GM23338 (cell line): ENCODE results near the gene DTNBP1. TPM values are rescaled to one million over a fixed set of nuclear protein-coding genes. Genes with fewer than 3 reads are reported as not detected.

Experiments used
- ATAC-seq: fragments of 200-7000 bp; cut with Tn5 transposase; 3 replicates; pipeline ENCODE4 v1.9.1; 2020
- DNase-seq: peaks from one replicate; pipeline ENCODE4 v3.0.0-alpha.2; 2015; ENCODE audit warnings: low spot score
- H2AFZ ChIP-seq: fragments of 200-600 bp; sonication (generic); 2 replicates; pipeline ENCODE4 v1.8.0; 2016; ENCODE audit warnings: antibody characterized with exemption, mild to moderate bottlenecking, moderate library complexity
- H3F3A ChIP-seq: fragments of 200-600 bp; sonication (generic); replicated peaks from 2 replicates; pipeline ENCODE4 v1.8.0; 2017; ENCODE audit warnings: antibody characterized with exemption, mixed run types, low read depth
- H3K27ac ChIP-seq: fragments of 200-600 bp; sonication (generic); 2 replicates; pipeline ENCODE4 v1.6.1; 2016; ENCODE audit warnings: low read depth
- H3K27me3 ChIP-seq: fragments of 200-600 bp; sonication (generic); 2 replicates; pipeline ENCODE4 v1.8.0; 2016; ENCODE audit warnings: mild to moderate bottlenecking, mixed run types, moderate library complexity; ENCODE audit not compliant: insufficient read depth
- H3K36me3 ChIP-seq: fragments of 200-600 bp; sonication (generic); 2 replicates; pipeline ENCODE4 v1.8.0; 2016; ENCODE audit warnings: mild to moderate bottlenecking; ENCODE audit not compliant: insufficient read depth
- H3K4me1 ChIP-seq: fragments of 200-600 bp; sonication (generic); 2 replicates; pipeline ENCODE4 v1.8.0; 2016; ENCODE audit warnings: mild to moderate bottlenecking, moderate library complexity; ENCODE audit not compliant: insufficient read depth
- H3K4me2 ChIP-seq: fragments of 200-600 bp; sonication (generic); 2 replicates; pipeline ENCODE4 v1.7.1; 2017; ENCODE audit warnings: mixed run types
- H3K4me3 ChIP-seq: fragments of 200-600 bp; sonication (generic); 2 replicates; pipeline ENCODE4 v1.6.1; 2016; ENCODE audit warnings: mixed run types
- H3K79me2 ChIP-seq: fragments of 200-600 bp; sonication (generic); replicated peaks from 2 replicates; pipeline ENCODE4 v1.8.0; 2017; ENCODE audit warnings: mild to moderate bottlenecking; ENCODE audit not compliant: insufficient read depth
- H3K9me2 ChIP-seq: fragments of 200-600 bp; sonication (generic); 2 replicates; pipeline ENCODE4 v1.8.0; 2017; ENCODE audit not compliant: insufficient read depth
- H4K20me1 ChIP-seq: fragments of 200-600 bp; sonication (generic); replicated peaks from 2 replicates; pipeline ENCODE4 v1.8.0; 2017; ENCODE audit warnings: mild to moderate bottlenecking; ENCODE audit not compliant: insufficient read depth
- H3K27ac Mint-ChIP-seq: 2 replicates; pipeline ENCODE4 v1.8.0; 2020; ENCODE audit warnings: inconsistent platforms, mild to moderate bottlenecking, moderate library complexity, mixed read lengths
- H3K27me3 Mint-ChIP-seq: 3 replicates; pipeline ENCODE4 v1.8.0; 2022; ENCODE audit warnings: low read depth, mild to moderate bottlenecking, moderate library complexity, mixed read lengths, inconsistent platforms; ENCODE audit not compliant: insufficient read depth, poor library complexity
- H3K36me3 Mint-ChIP-seq: 3 replicates; pipeline ENCODE4 v1.8.0; 2021; ENCODE audit warnings: low read depth, mild to moderate bottlenecking, inconsistent platforms, moderate library complexity, mixed read lengths
- H3K4me1 Mint-ChIP-seq: 3 replicates; pipeline ENCODE4 v1.8.0; 2020; ENCODE audit warnings: mild to moderate bottlenecking, inconsistent platforms, mixed read lengths
- H3K4me3 Mint-ChIP-seq: 3 replicates; pipeline ENCODE4 v1.8.0; 2021; ENCODE audit warnings: moderate library complexity, mild to moderate bottlenecking, inconsistent platforms, mixed read lengths
- H3K9me3 Mint-ChIP-seq: 3 replicates; pipeline ENCODE4 v1.8.0; 2020; ENCODE audit warnings: moderate library complexity, mild to moderate bottlenecking, inconsistent platforms, mixed read lengths
- CREB1 ChIP-seq: fragments of 250-450 bp; sonication (Bioruptor Pico); IDR thresholded peaks from 2 replicates; pipeline ENCODE4 v1.5.0; 2020; ENCODE audit warnings: low read depth, mild to moderate bottlenecking, moderate library complexity
- EZH2 ChIP-seq: fragments of 200-600 bp; sonication (generic); IDR thresholded peaks from one replicate; pipeline ENCODE4 v1.8.0; 2017; ENCODE audit warnings: antibody characterized with exemption, mild to moderate bottlenecking, low read depth; ENCODE audit not compliant: unreplicated experiment
- EZH2phosphoT487 ChIP-seq: fragments of 200-600 bp; sonication (generic); IDR thresholded peaks from one replicate; pipeline ENCODE4 v1.8.1; 2018; ENCODE audit warnings: antibody characterized with exemption; ENCODE audit not compliant: unreplicated experiment
- JUNB ChIP-seq: IDR thresholded peaks from one replicate; pipeline ENCODE4 v1.6.1; 2016; ENCODE audit warnings: antibody characterized with exemption; ENCODE audit not compliant: unreplicated experiment
- POLR2AphosphoS5 ChIP-seq: IDR thresholded peaks from 2 replicates; pipeline ENCODE4 v1.6.1; 2016; ENCODE audit warnings: antibody characterized with exemption, low read depth
- STAT1 ChIP-seq: IDR thresholded peaks from one replicate; pipeline ENCODE4 v1.6.1; 2016; ENCODE audit warnings: antibody characterized with exemption; ENCODE audit not compliant: unreplicated experiment
- ZNF114 ChIP-seq: fragments of 250-450 bp; sonication (Bioruptor Pico); IDR thresholded peaks from 2 replicates; pipeline ENCODE4 v1.5.0; 2020; ENCODE audit warnings: mild to moderate bottlenecking, moderate library complexity
- polyA plus RNA-seq: library from polyadenylated mRNA; unstranded; fragments of >200 nt; fragmentation: Nextera tagmentation; extraction: Ambion mirVana; gene quantifications from 2 replicates; pipeline ENCODE4 v1.2.1, GENCODE V29; 2016
- total RNA-seq: library from RNA; depleted of rRNA; stranded (reverse); fragments of >200 nt; shearing (Covaris generic); gene quantifications from 2 replicates; pipeline ENCODE4 v1.2.3, GENCODE V29; 2014
- TF ChIP-seq, protein P1 (sequence below): IDR thresholded peaks from 2 replicates; pipeline ENCODE4 v1.6.1; 2016; ENCODE audit warnings: antibody characterized with exemption
- TF ChIP-seq, protein P2 (sequence below): IDR thresholded peaks from one replicate; pipeline ENCODE4 v1.6.1; 2018; ENCODE audit warnings: antibody characterized with exemption; ENCODE audit not compliant: unreplicated experiment
- TF ChIP-seq, protein P3 (sequence below), 2 experiments: fragments of 200-600 bp in 1 of 2; sonication (generic) in 1 of 2; conservative IDR thresholded peaks; 2 replicates each; pipeline versions ENCODE4 v1.5.1 to v1.6.1; 2016 to 2017; ENCODE audit warnings: antibody characterized with exemption in 2 of 2, low read depth in 2 of 2, mild to moderate bottlenecking in 2 of 2, moderate library complexity in 1 of 2
- TF ChIP-seq, protein P4 (sequence below): fragments of 250-450 bp; sonication (Bioruptor Pico); IDR thresholded peaks from 2 replicates; pipeline ENCODE4 v1.5.0; 2020; ENCODE audit warnings: mild to moderate bottlenecking, moderate library complexity

Gene DTNBP1
- total and polyA plus RNA-seq, 2 experiments from 2014 or later: 12.1 to 20.1 TPM

DNA sequence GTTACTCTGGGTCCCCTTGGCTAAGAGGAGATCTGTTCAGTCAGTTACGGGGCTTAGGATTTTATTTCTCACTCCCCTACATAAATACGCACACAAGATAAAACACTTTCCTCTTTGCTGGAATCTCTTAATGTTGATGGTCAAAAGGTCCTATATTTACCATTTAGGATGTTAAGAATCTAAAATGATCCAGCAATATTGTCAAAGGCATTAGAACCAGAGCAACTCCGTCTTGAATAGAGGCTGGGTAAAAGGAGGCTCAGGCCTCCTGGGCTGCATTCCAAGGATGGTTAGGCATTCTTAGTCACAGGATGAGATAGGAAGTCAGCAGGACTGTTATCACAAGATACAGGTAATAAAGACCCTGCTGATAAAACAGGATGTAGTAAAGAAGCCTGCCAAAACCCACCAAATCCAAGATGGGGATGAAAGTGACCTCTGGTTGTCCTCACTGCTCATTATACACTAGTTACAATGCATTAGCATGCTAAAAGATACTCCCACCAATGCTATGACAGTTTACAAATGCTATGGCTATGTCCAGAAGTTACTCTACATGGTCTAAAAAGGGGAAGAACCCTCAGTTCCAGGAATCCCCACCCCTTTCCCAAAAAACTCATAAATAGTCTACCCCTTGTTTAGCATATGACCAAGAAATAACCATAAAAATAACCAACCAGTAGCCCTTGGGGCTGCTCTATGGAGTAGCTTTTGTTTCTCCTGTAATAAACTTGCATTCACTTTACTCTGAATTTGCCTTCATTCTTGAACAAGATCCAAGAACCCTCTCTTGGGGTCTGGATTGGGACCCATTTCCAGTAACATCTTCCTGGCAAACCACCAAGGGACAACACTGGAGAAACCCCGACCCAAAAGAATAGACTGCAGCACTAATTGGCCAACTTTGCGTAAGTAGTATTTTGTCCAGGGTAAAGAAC lies 107.5 kb downstream of the DTNBP1 start:
- Histone ChIP-seq H3K4me3 (no peak overlapping the region), H2AFZ (no peak overlapping the region), H3K4me1 (peaks cover 53% of the 10 kb centered on the region), H3K27me3 (no peaks in the 10 kb centered on the region), H3K9me2 (peaks cover 3% of the 10 kb centered on the region; the same call in 1 of the 2 replicates), H3F3A (no peaks in the 10 kb centered on the region), H3K79me2 (no peaks in the 10 kb centered on the region), H3K36me3 (no peaks in the 10 kb centered on the region), H3K27ac (no peak overlapping the region), H3K4me2 (peak overlapping the region; percentile 36; the same call in 1 of the 2 replicates), H4K20me1 (no peaks in the 10 kb centered on the region)
- DNase-seq: peak; percentile 40
- Mint-ChIP-seq H3K9me3 (no peaks in the 10 kb centered on the region; the same call in 2 of the 3 replicates), H3K4me1 (peaks cover 48% of the 10 kb centered on the region), H3K36me3 (no peaks in the 10 kb centered on the region), H3K27me3 (peaks cover 6% of the 10 kb centered on the region), H3K4me3 (no peak overlapping the region; the same call in 2 of the 3 replicates), H3K27ac (no peak overlapping the region)
- TF ChIP-seq POLR2AphosphoS5 (no peak), EZH2phosphoT487 (no peak), ZNF114 (CRISPR knock-in tag) (no peak), EZH2 (no peak), CREB1 (CRISPR knock-in tag) (no peak), STAT1 (no peak), JUNB (no peak)
- TF ChIP-seq, protein P1, sequence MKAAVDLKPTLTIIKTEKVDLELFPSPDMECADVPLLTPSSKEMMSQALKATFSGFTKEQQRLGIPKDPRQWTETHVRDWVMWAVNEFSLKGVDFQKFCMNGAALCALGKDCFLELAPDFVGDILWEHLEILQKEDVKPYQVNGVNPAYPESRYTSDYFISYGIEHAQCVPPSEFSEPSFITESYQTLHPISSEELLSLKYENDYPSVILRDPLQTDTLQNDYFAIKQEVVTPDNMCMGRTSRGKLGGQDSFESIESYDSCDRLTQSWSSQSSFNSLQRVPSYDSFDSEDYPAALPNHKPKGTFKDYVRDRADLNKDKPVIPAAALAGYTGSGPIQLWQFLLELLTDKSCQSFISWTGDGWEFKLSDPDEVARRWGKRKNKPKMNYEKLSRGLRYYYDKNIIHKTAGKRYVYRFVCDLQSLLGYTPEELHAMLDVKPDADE: no peak
- TF ChIP-seq, protein P2, sequence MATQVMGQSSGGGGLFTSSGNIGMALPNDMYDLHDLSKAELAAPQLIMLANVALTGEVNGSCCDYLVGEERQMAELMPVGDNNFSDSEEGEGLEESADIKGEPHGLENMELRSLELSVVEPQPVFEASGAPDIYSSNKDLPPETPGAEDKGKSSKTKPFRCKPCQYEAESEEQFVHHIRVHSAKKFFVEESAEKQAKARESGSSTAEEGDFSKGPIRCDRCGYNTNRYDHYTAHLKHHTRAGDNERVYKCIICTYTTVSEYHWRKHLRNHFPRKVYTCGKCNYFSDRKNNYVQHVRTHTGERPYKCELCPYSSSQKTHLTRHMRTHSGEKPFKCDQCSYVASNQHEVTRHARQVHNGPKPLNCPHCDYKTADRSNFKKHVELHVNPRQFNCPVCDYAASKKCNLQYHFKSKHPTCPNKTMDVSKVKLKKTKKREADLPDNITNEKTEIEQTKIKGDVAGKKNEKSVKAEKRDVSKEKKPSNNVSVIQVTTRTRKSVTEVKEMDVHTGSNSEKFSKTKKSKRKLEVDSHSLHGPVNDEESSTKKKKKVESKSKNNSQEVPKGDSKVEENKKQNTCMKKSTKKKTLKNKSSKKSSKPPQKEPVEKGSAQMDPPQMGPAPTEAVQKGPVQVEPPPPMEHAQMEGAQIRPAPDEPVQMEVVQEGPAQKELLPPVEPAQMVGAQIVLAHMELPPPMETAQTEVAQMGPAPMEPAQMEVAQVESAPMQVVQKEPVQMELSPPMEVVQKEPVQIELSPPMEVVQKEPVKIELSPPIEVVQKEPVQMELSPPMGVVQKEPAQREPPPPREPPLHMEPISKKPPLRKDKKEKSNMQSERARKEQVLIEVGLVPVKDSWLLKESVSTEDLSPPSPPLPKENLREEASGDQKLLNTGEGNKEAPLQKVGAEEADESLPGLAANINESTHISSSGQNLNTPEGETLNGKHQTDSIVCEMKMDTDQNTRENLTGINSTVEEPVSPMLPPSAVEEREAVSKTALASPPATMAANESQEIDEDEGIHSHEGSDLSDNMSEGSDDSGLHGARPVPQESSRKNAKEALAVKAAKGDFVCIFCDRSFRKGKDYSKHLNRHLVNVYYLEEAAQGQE: no peak
- TF ChIP-seq, protein P3, sequence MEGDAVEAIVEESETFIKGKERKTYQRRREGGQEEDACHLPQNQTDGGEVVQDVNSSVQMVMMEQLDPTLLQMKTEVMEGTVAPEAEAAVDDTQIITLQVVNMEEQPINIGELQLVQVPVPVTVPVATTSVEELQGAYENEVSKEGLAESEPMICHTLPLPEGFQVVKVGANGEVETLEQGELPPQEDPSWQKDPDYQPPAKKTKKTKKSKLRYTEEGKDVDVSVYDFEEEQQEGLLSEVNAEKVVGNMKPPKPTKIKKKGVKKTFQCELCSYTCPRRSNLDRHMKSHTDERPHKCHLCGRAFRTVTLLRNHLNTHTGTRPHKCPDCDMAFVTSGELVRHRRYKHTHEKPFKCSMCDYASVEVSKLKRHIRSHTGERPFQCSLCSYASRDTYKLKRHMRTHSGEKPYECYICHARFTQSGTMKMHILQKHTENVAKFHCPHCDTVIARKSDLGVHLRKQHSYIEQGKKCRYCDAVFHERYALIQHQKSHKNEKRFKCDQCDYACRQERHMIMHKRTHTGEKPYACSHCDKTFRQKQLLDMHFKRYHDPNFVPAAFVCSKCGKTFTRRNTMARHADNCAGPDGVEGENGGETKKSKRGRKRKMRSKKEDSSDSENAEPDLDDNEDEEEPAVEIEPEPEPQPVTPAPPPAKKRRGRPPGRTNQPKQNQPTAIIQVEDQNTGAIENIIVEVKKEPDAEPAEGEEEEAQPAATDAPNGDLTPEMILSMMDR (conservative IDR thresholded peaks at IDR 0.05; ENCODE audit: low read depth in 2 of 2): no peak
- TF ChIP-seq, protein P4, sequence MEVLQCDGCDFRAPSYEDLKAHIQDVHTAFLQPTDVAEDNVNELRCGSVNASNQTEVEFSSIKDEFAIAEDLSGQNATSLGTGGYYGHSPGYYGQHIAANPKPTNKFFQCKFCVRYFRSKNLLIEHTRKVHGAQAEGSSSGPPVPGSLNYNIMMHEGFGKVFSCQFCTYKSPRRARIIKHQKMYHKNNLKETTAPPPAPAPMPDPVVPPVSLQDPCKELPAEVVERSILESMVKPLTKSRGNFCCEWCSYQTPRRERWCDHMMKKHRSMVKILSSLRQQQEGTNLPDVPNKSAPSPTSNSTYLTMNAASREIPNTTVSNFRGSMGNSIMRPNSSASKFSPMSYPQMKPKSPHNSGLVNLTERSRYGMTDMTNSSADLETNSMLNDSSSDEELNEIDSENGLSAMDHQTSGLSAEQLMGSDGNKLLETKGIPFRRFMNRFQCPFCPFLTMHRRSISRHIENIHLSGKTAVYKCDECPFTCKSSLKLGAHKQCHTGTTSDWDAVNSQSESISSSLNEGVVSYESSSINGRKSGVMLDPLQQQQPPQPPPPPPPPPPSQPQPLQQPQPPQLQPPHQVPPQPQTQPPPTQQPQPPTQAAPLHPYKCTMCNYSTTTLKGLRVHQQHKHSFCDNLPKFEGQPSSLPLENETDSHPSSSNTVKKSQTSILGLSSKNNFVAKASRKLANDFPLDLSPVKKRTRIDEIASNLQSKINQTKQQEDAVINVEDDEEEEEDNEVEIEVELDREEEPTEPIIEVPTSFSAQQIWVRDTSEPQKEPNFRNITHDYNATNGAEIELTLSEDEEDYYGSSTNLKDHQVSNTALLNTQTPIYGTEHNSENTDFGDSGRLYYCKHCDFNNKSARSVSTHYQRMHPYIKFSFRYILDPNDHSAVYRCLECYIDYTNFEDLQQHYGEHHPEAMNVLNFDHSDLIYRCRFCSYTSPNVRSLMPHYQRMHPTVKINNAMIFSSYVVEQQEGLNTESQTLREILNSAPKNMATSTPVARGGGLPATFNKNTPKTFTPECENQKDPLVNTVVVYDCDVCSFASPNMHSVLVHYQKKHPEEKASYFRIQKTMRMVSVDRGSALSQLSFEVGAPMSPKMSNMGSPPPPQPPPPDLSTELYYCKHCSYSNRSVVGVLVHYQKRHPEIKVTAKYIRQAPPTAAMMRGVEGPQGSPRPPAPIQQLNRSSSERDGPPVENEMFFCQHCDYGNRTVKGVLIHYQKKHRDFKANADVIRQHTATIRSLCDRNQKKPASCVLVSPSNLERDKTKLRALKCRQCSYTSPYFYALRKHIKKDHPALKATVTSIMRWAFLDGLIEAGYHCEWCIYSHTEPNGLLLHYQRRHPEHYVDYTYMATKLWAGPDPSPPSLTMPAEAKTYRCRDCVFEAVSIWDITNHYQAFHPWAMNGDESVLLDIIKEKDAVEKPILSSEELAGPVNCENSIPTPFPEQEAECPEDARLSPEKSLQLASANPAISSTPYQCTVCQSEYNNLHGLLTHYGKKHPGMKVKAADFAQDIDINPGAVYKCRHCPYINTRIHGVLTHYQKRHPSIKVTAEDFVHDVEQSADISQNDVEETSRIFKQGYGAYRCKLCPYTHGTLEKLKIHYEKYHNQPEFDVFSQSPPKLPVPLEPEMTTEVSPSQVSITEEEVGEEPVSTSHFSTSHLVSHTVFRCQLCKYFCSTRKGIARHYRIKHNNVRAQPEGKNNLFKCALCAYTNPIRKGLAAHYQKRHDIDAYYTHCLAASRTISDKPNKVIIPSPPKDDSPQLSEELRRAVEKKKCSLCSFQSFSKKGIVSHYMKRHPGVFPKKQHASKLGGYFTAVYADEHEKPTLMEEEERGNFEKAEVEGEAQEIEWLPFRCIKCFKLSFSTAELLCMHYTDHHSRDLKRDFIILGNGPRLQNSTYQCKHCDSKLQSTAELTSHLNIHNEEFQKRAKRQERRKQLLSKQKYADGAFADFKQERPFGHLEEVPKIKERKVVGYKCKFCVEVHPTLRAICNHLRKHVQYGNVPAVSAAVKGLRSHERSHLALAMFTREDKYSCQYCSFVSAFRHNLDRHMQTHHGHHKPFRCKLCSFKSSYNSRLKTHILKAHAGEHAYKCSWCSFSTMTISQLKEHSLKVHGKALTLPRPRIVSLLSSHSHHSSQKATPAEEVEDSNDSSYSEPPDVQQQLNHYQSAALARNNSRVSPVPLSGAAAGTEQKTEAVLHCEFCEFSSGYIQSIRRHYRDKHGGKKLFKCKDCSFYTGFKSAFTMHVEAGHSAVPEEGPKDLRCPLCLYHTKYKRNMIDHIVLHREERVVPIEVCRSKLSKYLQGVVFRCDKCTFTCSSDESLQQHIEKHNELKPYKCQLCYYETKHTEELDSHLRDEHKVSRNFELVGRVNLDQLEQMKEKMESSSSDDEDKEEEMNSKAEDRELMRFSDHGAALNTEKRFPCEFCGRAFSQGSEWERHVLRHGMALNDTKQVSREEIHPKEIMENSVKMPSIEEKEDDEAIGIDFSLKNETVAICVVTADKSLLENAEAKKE (CRISPR knock-in tag): no peak
- ATAC-seq: no peak
